Peyer's patch (tissue), 4 donors: ENCODE results near the gene CRYL1.

ENCODE experiments used
- POLR2A ChIP-seq, 2 donors: fragments of 450-650 bp; IDR thresholded peaks; one replicate each; pipeline ENCODE4 v1.5.1; 2017; ENCODE audit warnings: antibody characterized with exemption in 2 of 2, mild to moderate bottlenecking in 2 of 2, moderate library complexity in 2 of 2
- TF ChIP-seq, protein P1 (sequence below), 6 experiments: fragments of 450-650 bp in 4 of 6; fragments of 200-600 bp in 2 of 6; sonication (generic) in 1 of 6; IDR thresholded peaks; one replicate each; pipeline ENCODE4 v1.5.1; 2017 to 2019; ENCODE audit warnings: antibody characterized with exemption in 6 of 6, mild to moderate bottlenecking in 3 of 6, moderate library complexity in 1 of 6

DNA sequence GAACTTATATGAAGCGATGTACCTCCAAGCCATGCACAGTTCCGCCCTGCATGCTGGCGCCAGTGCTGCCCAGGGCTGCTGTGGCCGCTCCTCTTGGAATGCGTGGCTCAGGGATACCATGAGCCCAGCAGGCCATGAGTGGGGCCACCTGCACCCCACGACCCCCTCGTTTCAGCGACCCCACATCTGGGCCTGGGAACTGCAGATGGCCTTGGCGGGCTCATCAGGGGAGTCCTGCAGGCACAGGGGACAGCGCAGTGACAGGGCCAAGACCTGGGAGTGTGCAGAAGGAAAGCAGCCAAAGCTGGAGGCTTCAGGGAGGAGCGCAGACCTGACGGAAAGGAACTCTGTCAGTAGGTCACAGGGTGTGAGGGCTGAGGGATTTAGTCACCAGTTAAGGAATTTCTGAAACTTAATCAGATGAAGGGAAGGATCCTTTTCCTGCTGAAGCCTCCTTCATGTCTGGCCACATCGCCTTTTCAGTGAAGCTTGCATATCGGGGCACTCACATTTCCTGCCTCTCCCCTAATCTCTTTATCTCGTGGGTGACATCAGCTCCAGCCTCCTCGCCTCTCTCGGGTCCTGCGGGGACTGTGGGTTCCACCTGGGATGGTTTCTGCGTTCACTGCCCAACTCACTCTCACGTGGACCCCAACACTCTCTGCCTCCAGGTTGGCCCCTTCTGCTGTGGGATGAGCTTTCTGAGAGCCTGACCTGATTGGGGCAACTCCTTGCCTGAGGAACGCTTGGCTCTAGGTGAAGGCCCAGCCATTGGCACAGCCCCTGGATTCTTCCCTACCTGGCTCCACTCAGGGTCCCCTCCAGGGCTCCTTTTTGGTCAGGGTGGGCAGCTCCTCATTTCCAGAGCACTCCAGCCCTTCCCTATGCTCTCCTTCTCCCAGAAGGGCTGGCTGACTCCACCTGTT lies 123.5 kb downstream of the CRYL1 start:
- TF ChIP-seq, protein P1, sequence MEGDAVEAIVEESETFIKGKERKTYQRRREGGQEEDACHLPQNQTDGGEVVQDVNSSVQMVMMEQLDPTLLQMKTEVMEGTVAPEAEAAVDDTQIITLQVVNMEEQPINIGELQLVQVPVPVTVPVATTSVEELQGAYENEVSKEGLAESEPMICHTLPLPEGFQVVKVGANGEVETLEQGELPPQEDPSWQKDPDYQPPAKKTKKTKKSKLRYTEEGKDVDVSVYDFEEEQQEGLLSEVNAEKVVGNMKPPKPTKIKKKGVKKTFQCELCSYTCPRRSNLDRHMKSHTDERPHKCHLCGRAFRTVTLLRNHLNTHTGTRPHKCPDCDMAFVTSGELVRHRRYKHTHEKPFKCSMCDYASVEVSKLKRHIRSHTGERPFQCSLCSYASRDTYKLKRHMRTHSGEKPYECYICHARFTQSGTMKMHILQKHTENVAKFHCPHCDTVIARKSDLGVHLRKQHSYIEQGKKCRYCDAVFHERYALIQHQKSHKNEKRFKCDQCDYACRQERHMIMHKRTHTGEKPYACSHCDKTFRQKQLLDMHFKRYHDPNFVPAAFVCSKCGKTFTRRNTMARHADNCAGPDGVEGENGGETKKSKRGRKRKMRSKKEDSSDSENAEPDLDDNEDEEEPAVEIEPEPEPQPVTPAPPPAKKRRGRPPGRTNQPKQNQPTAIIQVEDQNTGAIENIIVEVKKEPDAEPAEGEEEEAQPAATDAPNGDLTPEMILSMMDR (IDR thresholded peaks at IDR 0.05): no peak
- no peak for TF ChIP-seq POLR2A (IDR thresholded peaks at IDR 0.05)
